OCI-LY1 (cell line): ENCODE measurements around the gene TPRA1.

ENCODE experiments used
- EZH2 ChIP-seq: fragments of 200-600 bp; sonication (generic), shearing (Covaris generic); IDR thresholded peaks from 2 replicates; pipeline ENCODE4 v1.8.0; 2017; ENCODE audit warnings: borderline replicate concordance, mixed run types, mild to moderate bottlenecking, antibody characterized with exemption, low read length, moderate library complexity, mixed read lengths
- TF ChIP-seq, protein P1 (sequence below): fragments of 200-600 bp; sonication (generic), shearing (Covaris generic); IDR thresholded peaks from 2 replicates; pipeline ENCODE4 v1.5.1; 2017; ENCODE audit warnings: mild to moderate bottlenecking, antibody characterized with exemption, low read length, moderate library complexity, mixed read lengths

DNA sequence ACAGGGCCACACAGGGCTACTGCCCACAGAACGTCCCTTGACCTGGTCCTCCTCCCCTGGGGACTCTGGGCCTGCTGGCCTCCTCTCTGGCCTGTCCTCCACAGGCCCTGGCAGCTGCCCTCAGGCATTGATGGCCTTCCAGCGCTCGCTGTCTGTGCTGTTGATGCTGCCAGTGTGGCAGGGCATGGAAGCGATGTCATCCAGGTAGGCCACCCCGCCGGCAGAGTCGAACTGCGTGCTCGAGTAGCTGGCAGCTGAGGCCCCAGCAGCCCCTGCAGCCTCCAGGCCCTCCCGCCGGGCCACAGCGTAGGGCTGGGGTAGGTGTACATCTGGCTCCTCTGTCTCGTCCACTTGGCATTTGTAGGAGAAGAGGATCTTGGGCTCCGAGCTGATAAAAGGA lies 17.1 kb downstream of the TPRA1 start:
- TF ChIP-seq EZH2, result no peak
- TF ChIP-seq, protein P1, sequence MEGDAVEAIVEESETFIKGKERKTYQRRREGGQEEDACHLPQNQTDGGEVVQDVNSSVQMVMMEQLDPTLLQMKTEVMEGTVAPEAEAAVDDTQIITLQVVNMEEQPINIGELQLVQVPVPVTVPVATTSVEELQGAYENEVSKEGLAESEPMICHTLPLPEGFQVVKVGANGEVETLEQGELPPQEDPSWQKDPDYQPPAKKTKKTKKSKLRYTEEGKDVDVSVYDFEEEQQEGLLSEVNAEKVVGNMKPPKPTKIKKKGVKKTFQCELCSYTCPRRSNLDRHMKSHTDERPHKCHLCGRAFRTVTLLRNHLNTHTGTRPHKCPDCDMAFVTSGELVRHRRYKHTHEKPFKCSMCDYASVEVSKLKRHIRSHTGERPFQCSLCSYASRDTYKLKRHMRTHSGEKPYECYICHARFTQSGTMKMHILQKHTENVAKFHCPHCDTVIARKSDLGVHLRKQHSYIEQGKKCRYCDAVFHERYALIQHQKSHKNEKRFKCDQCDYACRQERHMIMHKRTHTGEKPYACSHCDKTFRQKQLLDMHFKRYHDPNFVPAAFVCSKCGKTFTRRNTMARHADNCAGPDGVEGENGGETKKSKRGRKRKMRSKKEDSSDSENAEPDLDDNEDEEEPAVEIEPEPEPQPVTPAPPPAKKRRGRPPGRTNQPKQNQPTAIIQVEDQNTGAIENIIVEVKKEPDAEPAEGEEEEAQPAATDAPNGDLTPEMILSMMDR, result no peak
